HG03280 (cell line): Measurements from ENCODE around the gene LY6G5B.

ENCODE experiments used
- ATAC-seq: cut with Tn5 transposase; IDR thresholded peaks from one replicate; pipeline ENCODE4 v1.9.1; 2021; ENCODE audit warnings: mild to moderate bottlenecking, moderate library complexity; ENCODE audit not compliant: unreplicated experiment

LY6G5B gene

GRCh38 chr6:31640612-31641011 is 29.2 kb upstream of the LY6G5B start:
- ATAC-seq, result no peak

- no peak for ATAC-seq
Observed at GRCh38 chr6:31641370-31641769, 28.4 kb upstream of the LY6G5B start.

GRCh38 chr6:31642798-31643570 is 26.8 kb upstream of the LY6G5B start:
- ATAC-seq, result no peak

- ATAC-seq, result no peak
Observed at GRCh38 chr6:31643818-31644454, 25.8 kb upstream of the LY6G5B start.

DNA sequence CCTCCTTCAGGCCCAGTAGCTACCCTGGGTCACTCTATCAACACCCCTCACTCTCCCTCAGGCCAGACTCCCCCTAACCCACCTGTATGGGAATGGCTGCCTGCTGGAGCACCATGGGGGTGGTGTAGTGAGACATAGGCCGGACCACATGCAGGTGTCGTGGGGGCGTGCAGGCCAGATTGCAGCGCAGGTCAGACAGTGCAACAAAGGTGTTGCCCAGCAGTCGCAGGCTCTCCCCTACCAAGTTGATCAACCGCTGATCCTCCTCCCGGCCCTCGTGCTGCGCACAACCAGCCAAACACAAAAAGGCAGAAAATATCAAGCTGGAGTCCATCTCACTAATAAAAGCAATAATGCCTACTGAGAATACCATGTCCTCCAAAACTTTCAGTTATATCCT is 24.5 kb upstream of the LY6G5B start:
- no peak for ATAC-seq

- ATAC-seq, result peak; percentile 20
Observed at GRCh38 chr6:31651602-31652191, 18.1 kb upstream of the LY6G5B start.

- ATAC-seq, result peak; percentile 62
Observed at GRCh38 chr6:31652925-31653724, 16.7 kb upstream of the LY6G5B start.

DNA sequence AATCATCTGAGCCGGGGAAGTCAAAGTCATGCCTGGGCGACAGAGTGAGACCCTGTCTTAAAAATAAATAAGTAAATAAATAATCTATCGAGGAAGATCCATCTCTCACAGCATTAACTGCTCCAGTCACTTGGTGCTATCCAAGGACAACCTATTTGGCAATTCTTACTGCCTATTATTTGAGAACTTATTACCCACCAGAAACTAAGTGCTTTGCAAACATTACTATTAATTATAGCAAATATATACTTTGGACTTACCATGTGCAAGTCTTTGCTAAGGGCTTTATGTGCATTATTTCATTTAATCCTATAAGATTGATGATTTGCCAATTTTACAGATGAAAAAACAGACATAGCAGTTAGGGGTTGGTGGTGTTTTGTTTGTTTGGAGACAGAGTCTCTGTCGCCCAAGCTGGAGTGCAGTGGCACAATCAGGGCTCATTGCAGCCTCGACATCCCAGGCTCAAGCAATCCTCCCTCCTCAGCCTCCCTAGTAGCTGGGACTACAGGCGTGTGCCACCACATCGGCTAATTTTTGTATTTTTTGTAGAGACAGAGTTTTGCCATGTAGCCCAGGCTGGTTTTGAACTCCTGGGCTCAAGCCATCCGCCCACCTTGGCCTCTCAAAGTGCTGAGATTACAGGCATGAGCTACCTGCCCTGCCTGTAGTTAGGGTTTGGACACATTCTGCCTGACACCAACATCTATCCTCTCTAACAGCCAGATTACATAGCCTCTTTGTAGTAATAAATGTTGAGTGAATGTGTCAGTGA is 15.0 kb upstream of the LY6G5B start:
- ATAC-seq, result no peak

- ATAC-seq, result no peak
Observed at GRCh38 chr6:31655349-31656237, 14.2 kb upstream of the LY6G5B start, which contains the start of gene APOM. TSS of gene APOM (plus strand) at chr6:31655894. CDS start at chr6:31655967, 73 bp downstream.

DNA sequence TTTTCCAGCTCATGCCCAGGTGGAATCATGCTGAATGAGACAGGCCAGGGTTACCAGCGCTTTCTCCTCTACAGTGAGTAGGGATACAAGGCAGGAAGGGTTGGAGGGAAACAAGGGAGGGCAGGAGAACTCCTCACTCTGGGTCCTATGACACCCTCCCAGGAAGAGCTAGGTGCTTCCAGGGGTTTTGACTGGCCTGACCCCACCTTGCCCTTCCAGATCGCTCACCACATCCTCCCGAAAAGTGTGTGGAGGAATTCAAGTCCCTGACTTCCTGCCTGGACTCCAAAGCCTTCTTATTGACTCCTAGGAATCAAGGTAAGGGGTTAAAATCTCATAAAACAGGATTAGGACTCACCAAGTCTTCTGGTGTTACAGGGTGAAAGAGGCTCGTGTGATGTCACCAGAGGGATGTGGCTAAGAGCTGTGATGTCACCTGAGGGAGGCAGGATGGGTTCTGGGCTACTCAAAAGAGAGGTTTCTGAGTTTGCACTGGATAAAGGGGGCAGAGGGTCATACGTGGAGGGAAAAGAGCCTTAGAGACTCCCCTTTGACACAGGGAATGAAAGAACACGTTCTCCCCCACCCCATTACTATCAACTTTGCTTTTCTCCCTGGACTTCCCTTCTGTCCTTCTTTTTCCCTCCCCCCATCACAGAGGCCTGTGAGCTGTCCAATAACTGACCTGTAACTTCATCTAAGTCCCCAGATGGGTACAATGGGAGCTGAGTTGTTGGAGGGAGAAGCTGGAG is 12.2 kb upstream of the LY6G5B start:
- no peak for ATAC-seq

DNA sequence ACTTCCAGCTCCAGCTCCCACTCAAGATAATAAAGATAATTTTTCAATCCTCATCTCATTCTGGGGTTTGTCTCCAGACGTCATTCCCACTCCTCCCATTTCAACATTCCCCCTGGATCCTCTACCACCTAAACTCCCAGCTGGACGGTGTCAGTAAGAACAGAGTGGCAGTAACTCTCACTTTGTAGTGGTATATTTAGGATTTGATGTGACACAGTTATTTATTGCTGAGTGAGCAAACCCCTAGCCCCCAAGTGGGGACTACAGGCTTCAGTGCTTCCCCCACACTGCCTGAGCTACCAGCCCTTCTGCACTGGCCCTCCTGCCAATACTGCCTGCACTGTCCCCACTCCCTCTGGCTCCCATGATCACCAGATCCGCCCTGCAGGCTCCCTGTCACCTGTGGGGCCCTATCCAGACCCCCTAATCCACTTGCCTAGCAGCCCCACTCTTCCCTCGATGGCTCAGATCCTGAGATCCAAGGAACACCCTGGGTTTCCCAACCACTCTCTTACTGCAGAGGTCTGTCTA is 11.6 kb upstream of the LY6G5B start:
- ATAC-seq, result no peak

- no peak for ATAC-seq
Observed at GRCh38 chr6:31658983-31659648, 10.7 kb upstream of the LY6G5B start.

GRCh38 chr6:31659649-31660380 is 10.0 kb upstream of the LY6G5B start:
- ATAC-seq, result no peak

DNA sequence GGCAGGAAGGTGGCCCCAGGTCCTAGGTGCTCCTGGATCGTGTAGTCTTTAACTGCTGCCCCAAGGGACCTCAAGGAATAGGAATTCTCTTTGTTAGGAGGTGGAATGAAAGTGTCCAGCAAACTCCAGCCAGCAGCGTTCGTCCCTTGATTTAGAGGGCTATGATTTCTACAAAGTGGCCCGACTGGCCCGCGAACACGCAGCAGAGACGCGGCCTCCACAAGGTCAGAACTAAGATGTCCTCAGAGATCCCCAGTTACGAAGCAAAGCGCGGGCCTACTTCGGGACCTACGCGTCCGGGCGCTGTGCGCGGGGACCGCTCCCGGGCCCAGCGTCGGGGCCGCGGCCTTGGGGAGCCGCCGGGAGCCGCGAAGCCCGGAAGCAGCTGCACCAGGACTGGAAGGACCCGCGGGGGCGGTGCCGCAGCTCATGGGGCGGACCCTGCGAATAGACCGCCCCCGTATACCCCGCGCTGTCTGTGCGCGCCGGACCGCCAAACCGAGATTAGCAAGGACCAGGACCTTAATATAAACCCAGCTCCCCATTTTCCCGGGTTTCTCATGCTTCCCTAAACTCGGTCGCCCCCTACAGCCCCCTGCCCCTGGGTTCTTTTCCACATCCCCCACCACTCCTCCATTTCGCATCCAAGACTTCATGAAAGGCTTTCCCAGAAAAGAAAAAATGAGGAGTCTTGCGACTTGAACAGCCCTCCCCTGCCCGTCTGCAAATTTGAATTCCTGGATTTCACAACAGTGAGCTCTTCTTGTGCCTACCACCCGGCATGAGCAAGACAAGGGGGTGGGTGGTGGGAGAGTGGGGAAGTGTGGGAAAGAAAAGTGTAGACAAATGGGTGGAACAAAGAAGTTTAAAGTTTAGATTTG is 9.2 kb upstream of the LY6G5B start, which contains the start of gene C6orf47:
Gene C6orf47, minus strand, starts transcription at position 398 of the 881 bp plus-strand sequence. CDS start 831 bp downstream, outside the sequence.
- ATAC-seq, result peak; percentile 53

- no peak for ATAC-seq
Observed at GRCh38 chr6:31661262-31662123, 8.3 kb upstream of the LY6G5B start.
